CD4-positive, alpha-beta memory T cell (primary cell): ENCODE results near the gene CAMK1G. TPM values are rescaled to one million over a fixed set of nuclear protein-coding genes. Genes with fewer than 3 reads are reported as not detected.

ENCODE experiments used
- CTCF ChIA-PET: fragments of 350-600 bp; sonication (Branson Sonifier 250); formaldehyde crosslinking; loops from one replicate; lab custom pipeline; 2021; ENCODE audit warnings: inconsistent platforms; ENCODE audit not compliant: partially characterized antibody; lab: Charles Lee
- POLR2A ChIA-PET: fragments of 350-600 bp; sonication (Branson Sonifier 250); formaldehyde crosslinking; loops from one replicate; lab custom pipeline; 2021; ENCODE audit not compliant: partially characterized antibody; lab: Charles Lee
- DNase-seq, 5 donors: peaks; one replicate each; pipeline versions ENCODE4 v3.0.0 to v3.0.0-alpha.2; 2020 to 2022; ENCODE audit warnings: mixed read lengths in 1 of 5
- H3K27ac ChIP-seq: one replicate; pipeline ENCODE4 v1.7.0; 2013; ENCODE audit warnings: low read depth, low read length
- H3K27me3 ChIP-seq: 2 replicates; pipeline ENCODE4 v1.7.0; 2013; ENCODE audit warnings: mild to moderate bottlenecking, low read length, moderate library complexity; ENCODE audit not compliant: insufficient read depth
- H3K36me3 ChIP-seq: 2 replicates; pipeline ENCODE4 v1.7.0; 2013; ENCODE audit warnings: mild to moderate bottlenecking, low read length, moderate library complexity; ENCODE audit not compliant: insufficient read depth
- H3K4me1 ChIP-seq: 2 replicates; pipeline ENCODE4 v1.7.0; 2013; ENCODE audit warnings: mild to moderate bottlenecking, low read length, moderate library complexity; ENCODE audit not compliant: insufficient read depth
- H3K4me3 ChIP-seq, 2 donors: one replicate each; pipeline ENCODE4 v1.7.0; 2013; ENCODE audit warnings: low read length in 2 of 2, mild to moderate bottlenecking in 1 of 2
- H3K9me3 ChIP-seq, 2 donors: one replicate each; pipeline ENCODE4 v1.7.0; 2013; ENCODE audit warnings: low read length in 2 of 2, control low read depth in 1 of 2; ENCODE audit not compliant: control insufficient read depth in 1 of 2
- H3K27ac Mint-ChIP-seq, 7 donors: one replicate each; pipeline ENCODE4 v1.8.0; 2020 to 2021; ENCODE audit warnings: mixed read lengths in 7 of 7, mild to moderate bottlenecking in 6 of 7, inconsistent platforms in 3 of 7, moderate library complexity in 3 of 7
- H3K27me3 Mint-ChIP-seq, 2 donors: one replicate each; pipeline ENCODE4 v1.8.0; 2020 to 2021; ENCODE audit warnings: mixed read lengths in 2 of 2
- H3K36me3 Mint-ChIP-seq, 2 donors: one replicate each; pipeline ENCODE4 v1.8.0; 2020 to 2021; ENCODE audit warnings: mixed read lengths in 2 of 2, inconsistent platforms in 1 of 2, mild to moderate bottlenecking in 1 of 2
- H3K4me1 Mint-ChIP-seq, 4 donors: one replicate each; pipeline ENCODE4 v1.8.0; 2020 to 2021; ENCODE audit warnings: mixed read lengths in 4 of 4, mild to moderate bottlenecking in 1 of 4
- H3K4me3 Mint-ChIP-seq, 8 donors: one replicate each; pipeline ENCODE4 v1.8.0; 2020 to 2021; ENCODE audit warnings: mixed read lengths in 8 of 8, mild to moderate bottlenecking in 7 of 8, moderate library complexity in 6 of 8, inconsistent platforms in 3 of 8
- H3K9me3 Mint-ChIP-seq, 8 donors: one replicate each; pipeline ENCODE4 v1.8.0; 2020 to 2021; ENCODE audit warnings: mixed read lengths in 8 of 8, mild to moderate bottlenecking in 5 of 8, inconsistent platforms in 3 of 8, moderate library complexity in 1 of 8
- intact Hi-C: fragments of 100-400 bp; cut with micrococcal nuclease; formaldehyde crosslinking; loops from one replicate; pipeline ENCODE4 v1.15.1; 2023
- polyA plus RNA-seq, 2 donors: library from polyadenylated mRNA; unstranded; fragments of 300-500 nt; fragmentation: Illumina TruSeq; gene quantifications; one replicate each; pipeline ENCODE4 v1.2.3, GENCODE V29; 2021
- total RNA-seq, 2 experiments: library from RNA; stranded (reverse); gene quantifications; one replicate each; pipeline ENCODE4 v1.2.3, GENCODE V29; 2021

Gene CAMK1G
- total and polyA plus RNA-seq, 4 experiments from 2014 or later = not detected

DNA sequence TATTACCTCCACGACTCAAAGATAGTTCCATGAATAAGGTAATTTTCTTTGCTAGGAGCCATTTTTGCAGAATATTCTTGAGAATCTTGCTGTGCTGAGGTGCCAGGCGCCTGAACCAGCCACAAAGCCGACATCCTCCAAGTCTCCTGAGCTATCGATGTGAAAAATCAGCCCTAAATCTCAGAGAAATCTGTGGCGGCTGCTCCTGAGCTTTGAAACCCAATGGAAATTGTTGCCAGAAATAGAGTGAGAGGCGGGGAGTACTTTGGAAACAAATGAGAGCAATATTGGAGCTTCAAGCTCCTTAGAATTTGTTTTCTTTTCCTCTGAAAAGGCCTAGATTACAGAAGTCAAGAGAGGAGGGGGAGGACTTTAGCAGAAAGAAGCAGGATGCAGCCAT lies 6.3 kb downstream of the CAMK1G start:
- Mint-ChIP-seq H3K36me3 (no peaks in the 10 kb centered on the region), H3K9me3 (no peaks in the 10 kb centered on the region), H3K4me1 (peaks cover 0 to 2% (median 0%) of the 10 kb centered on the region in 4 donors), H3K27ac (no peak overlapping the region), H3K27me3 (peaks cover 6 to 9% of the 10 kb centered on the region in 2 donors), H3K4me3 (no peak overlapping the region)
- POLR2A ChIA-PET = no interaction called here
- H3K4me1 ChIP-seq = no peaks in the 10 kb centered on the region
- H3K4me3 ChIP-seq = no peak overlapping the region
- H3K36me3 ChIP-seq = no peaks in the 10 kb centered on the region
- H3K9me3 ChIP-seq = no peaks in the 10 kb centered on the region
- no peaks in the 10 kb centered on the region for H3K27me3 ChIP-seq
- no peak overlapping the region for H3K27ac ChIP-seq
- intact Hi-C loops = no loop called here
- CTCF ChIA-PET = interaction anchor here (1.0 to 2.9 kb wide), 4 partner anchors 13 to 34 kb away, joined by 4 to 13 read pairs (median 6); no protein-coding TSS in a partner anchor
- DNase-seq = no peak

DNA sequence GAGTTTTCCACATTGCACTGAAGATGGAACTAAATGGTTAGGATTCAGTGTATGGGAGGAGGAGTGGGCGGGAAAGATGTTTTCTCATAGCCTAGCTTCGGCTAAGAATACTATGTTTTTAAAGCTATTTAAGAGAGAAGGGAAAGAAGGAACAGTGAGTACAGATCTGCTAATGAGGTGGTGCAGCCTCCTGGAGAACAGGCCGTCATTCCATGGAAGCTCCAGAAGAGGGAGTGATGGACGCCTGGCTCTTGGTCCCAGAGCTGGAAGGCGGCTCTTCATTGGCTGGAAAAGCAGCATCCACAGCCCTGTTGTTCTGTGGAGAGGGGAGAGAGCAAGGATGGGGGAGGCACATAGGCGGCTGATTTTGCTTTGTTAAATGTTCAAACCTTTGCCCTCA lies 6.9 kb downstream of the CAMK1G start:
- no peak overlapping the region for H3K27ac ChIP-seq
- CTCF ChIA-PET = interaction anchor here (1.0 to 2.9 kb wide), 4 partner anchors 14 to 33 kb away, joined by 4 to 13 read pairs (median 6); no protein-coding TSS in a partner anchor
- Mint-ChIP-seq H3K36me3 (no peaks in the 10 kb centered on the region), H3K27me3 (peaks cover 7 to 10% of the 10 kb centered on the region in 2 donors), H3K4me3 (no peak overlapping the region), H3K27ac (no peak overlapping the region), H3K4me1 (peaks cover 0 to 2% (median 0%) of the 10 kb centered on the region in 4 donors), H3K9me3 (no peaks in the 10 kb centered on the region)
- POLR2A ChIA-PET = no interaction called here
- no peak overlapping the region for H3K4me3 ChIP-seq
- DNase-seq = no peak
- no peaks in the 10 kb centered on the region for H3K36me3 ChIP-seq
- H3K27me3 ChIP-seq = no peaks in the 10 kb centered on the region
- intact Hi-C loops = no loop called here
- H3K4me1 ChIP-seq = no peaks in the 10 kb centered on the region
- H3K9me3 ChIP-seq = no peaks in the 10 kb centered on the region

DNA sequence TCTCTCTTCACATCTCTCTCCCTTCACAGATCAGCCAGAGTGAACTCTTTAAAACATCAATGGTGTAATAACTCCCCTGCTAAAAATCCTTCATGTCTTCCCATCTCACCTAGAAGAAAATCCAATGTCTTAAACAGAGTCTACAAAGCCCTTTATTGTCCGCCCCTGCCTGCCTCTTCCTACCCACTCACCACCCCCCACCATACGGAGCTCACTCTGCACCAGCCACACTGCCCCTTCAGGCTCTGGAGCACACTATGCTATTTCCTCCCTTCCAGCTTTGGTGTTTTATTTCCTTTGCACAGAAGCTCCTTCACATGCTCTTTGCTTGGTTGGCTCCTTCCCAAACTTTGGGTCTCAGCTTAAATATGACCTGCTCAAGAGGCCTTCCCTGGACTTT lies 10.2 kb downstream of the CAMK1G start:
- H3K27me3 Mint-ChIP-seq = peaks cover 7 to 14% of the 10 kb centered on the region in 2 donors

DNA sequence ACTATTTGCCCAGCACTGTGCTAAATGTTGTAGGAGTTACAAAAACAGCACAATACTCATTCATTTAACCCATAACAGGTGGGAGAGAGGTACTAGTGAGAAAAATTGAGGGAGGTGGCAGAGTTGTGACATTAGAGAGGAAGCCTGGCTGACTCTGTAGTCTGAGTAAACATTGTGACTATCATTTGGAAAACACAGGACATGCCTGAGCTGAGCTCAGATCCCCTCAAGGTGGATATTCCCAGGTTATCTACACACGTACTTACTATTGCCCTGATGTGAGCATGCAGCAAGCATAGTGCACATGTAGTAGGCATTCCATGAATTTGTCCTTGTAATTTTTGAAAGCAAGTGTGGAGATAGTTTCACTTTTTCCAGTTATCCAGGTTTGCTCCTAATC lies 10.9 kb downstream of the CAMK1G start:
- peaks cover 8 to 16% of the 10 kb centered on the region in 2 donors for H3K27me3 Mint-ChIP-seq

More for the DNA sequence above, 10.2 kb downstream of the CAMK1G start:
- ChIA-PET CTCF (interaction anchor here (0.6 to 1.2 kb wide), 3 partner anchors 8 to 14 kb away, joined by 3 to 4 read pairs (median 3); no protein-coding TSS in a partner anchor), POLR2A (no interaction called here)
- intact Hi-C loops = no loop called here
- Mint-ChIP-seq H3K27ac (no peak overlapping the region), H3K4me1 (no peaks in the 10 kb centered on the region), H3K36me3 (no peaks in the 10 kb centered on the region), H3K4me3 (no peak overlapping the region), H3K9me3 (peaks cover 0 to 1% (median 0%) of the 10 kb centered on the region in 8 donors)
- no peaks in the 10 kb centered on the region for H3K27me3 ChIP-seq
- H3K27ac ChIP-seq = no peak overlapping the region
- DNase-seq = no peak
- no peaks in the 10 kb centered on the region for H3K36me3 ChIP-seq
- H3K9me3 ChIP-seq = no peaks in the 10 kb centered on the region
- H3K4me3 ChIP-seq = no peak overlapping the region
- no peaks in the 10 kb centered on the region for H3K4me1 ChIP-seq

DNA sequence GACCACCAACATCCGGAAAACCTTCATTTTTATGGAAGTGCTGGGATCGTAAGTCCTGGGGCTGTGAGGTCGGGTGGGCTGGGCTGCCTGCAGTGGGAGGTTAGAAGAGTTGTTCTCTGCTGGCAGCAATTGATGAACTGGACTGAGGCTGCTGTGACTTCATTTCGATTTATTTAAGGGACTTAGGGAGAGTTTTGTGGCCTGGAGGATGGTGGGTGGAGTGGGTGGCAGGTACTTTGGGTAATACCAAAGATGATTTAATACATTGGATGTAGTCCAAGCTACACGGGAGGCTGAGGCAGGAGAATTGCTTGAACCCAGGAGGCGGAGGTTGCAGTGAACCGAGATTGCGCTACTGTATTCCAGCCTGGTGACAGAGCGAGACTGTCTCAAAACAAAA lies 11.5 kb downstream of the CAMK1G start:
- H3K36me3 ChIP-seq = no peaks in the 10 kb centered on the region
- DNase-seq = no peak
- no peaks in the 10 kb centered on the region for H3K9me3 ChIP-seq
- H3K27me3 Mint-ChIP-seq = peaks cover 8 to 18% of the 10 kb centered on the region in 2 donors
- H3K36me3 Mint-ChIP-seq = no peaks in the 10 kb centered on the region
- H3K4me3 ChIP-seq = no peak overlapping the region
- H3K4me1 Mint-ChIP-seq = no peaks in the 10 kb centered on the region
- H3K27me3 ChIP-seq = no peaks in the 10 kb centered on the region
- H3K4me3 Mint-ChIP-seq = no peak overlapping the region
- ChIA-PET POLR2A (no interaction called here), CTCF (interaction anchor here (1.6 kb wide), 1 partner anchor 25 kb away, joined by 6 read pairs; no protein-coding TSS in a partner anchor)
- no peaks in the 10 kb centered on the region for H3K4me1 ChIP-seq
- peak overlapping the region in 1 of 7 donors; percentile 38 for H3K27ac Mint-ChIP-seq
- intact Hi-C loops = no loop called here
- H3K9me3 Mint-ChIP-seq = peaks cover 0 to 1% (median 0%) of the 10 kb centered on the region in 8 donors
- H3K27ac ChIP-seq = no peak overlapping the region

More for the DNA sequence above, 10.9 kb downstream of the CAMK1G start:
- no peak overlapping the region for H3K27ac ChIP-seq
- ChIA-PET POLR2A (no interaction called here), CTCF (interaction anchor here (1.6 kb wide), 1 partner anchor 25 kb away, joined by 6 read pairs; no protein-coding TSS in a partner anchor)
- no peak overlapping the region for H3K4me3 ChIP-seq
- H3K27me3 ChIP-seq = no peaks in the 10 kb centered on the region
- no peaks in the 10 kb centered on the region for H3K36me3 ChIP-seq
- no peak for DNase-seq
- H3K4me1 ChIP-seq = no peaks in the 10 kb centered on the region
- Mint-ChIP-seq H3K9me3 (peaks cover 0 to 1% (median 0%) of the 10 kb centered on the region in 8 donors), H3K36me3 (no peaks in the 10 kb centered on the region), H3K4me3 (no peak overlapping the region), H3K27ac (no peak overlapping the region), H3K4me1 (no peaks in the 10 kb centered on the region)
- intact Hi-C loops = no loop called here
- H3K9me3 ChIP-seq = no peaks in the 10 kb centered on the region

DNA sequence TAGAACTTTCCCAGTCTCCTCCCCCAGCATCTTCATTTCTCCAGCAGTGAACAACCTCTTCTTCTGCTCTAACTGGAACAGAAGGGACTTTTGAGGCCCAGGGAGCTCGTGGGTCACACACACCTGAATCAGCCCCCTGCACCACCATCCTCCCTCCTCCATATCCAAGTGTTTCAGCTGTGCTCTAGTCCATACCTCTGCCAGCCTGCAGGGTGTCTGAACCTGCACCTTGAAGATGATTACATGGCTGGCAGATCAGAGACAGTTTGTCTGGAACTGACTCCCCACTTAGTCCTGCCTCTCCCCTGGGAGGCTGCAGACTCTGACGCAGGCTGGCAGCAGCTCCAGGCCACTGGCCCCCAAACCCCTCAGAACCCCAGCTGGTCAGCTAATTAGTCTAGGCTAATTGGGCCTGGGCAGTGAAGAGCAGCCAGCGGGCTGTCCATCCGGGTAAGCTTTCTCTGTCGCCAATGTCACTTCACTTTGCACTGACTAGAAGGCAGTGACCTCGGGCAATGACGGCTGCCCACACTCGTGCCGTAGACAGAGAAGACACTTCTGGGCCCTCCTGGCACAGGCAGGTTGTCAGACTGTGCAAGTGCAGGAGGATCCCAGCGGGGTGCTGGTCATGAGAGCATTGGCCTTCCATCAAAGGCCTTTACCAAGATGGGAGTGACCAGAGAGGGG lies 12.2 kb downstream of the CAMK1G start:
- Mint-ChIP-seq H3K4me1 (no peaks in the 10 kb centered on the region), H3K36me3 (no peaks in the 10 kb centered on the region), H3K27me3 (peaks cover 7 to 16% of the 10 kb centered on the region in 2 donors), H3K27ac (peak overlapping the region in 1 of 7 donors; percentile 36), H3K9me3 (peaks cover 0 to 1% (median 0%) of the 10 kb centered on the region in 8 donors), H3K4me3 (no peak overlapping the region)
- Histone ChIP-seq H3K27me3 (no peaks in the 10 kb centered on the region), H3K9me3 (no peaks in the 10 kb centered on the region), H3K36me3 (no peaks in the 10 kb centered on the region), H3K4me1 (no peaks in the 10 kb centered on the region), H3K27ac (no peak overlapping the region), H3K4me3 (no peak overlapping the region)
- intact Hi-C loops = no loop called here
- CTCF ChIA-PET = interaction anchor here (1.6 kb wide), 1 partner anchor 26 kb away, joined by 6 read pairs; no protein-coding TSS in a partner anchor
- DNase-seq = no peak
- POLR2A ChIA-PET = no interaction called here

GRCh38 chr1:209597499-209597898 lies 14.0 kb downstream of the CAMK1G start:
- H3K27ac ChIP-seq = no peak overlapping the region
- no peak overlapping the region for H3K4me3 ChIP-seq
- H3K4me1 Mint-ChIP-seq = no peaks in the 10 kb centered on the region
- CTCF ChIA-PET = interaction anchor here (1.3 to 1.5 kb wide), 2 partner anchors 16 to 21 kb away, joined by 3 to 6 read pairs; no protein-coding TSS in a partner anchor
- H3K27me3 ChIP-seq = no peaks in the 10 kb centered on the region
- H3K9me3 Mint-ChIP-seq = peaks cover 0 to 1% (median 0%) of the 10 kb centered on the region in 8 donors
- intact Hi-C loops = no loop called here
- no peak overlapping the region for H3K4me3 Mint-ChIP-seq
- no peaks in the 10 kb centered on the region for H3K36me3 Mint-ChIP-seq
- no peaks in the 10 kb centered on the region for H3K4me1 ChIP-seq
- H3K27ac Mint-ChIP-seq = no peak overlapping the region
- no peak for DNase-seq
- POLR2A ChIA-PET = no interaction called here
- no peaks in the 10 kb centered on the region for H3K9me3 ChIP-seq
- H3K36me3 ChIP-seq = no peaks in the 10 kb centered on the region
- peaks cover 4 to 16% of the 10 kb centered on the region in 2 donors for H3K27me3 Mint-ChIP-seq
